Stimulated activated CD4-positive, alpha-beta T cell treated with anti-CD3 and anti-CD28 coated beads, TNF-alpha, amount 100 ng/mL, for 48 hours (primary cell): Measurements from ENCODE around the gene C3.
A peak's percentile ranks its signal among the peaks of the same experiment; 100 is the strongest.

Experiments
- DNase-seq, 3 donors: peaks; one replicate each; pipeline ENCODE4 v3.0.0-alpha.2; 2020; ENCODE audit warnings: low read depth in 3 of 3

C3 gene

GRCh38 chr19:6730941-6731670 is 10.7 kb upstream of the C3 start:
- no peak for DNase-seq

GRCh38 chr19:6730153-6730804 is 9.8 kb upstream of the C3 start:
- peak in 2 of 3 donors; percentile 41 to 67 for DNase-seq

- DNase-seq = no peak
Observed at GRCh38 chr19:6729573-6730152, 9.2 kb upstream of the C3 start.

GRCh38 chr19:6728346-6728745 is 7.9 kb upstream of the C3 start:
- DNase-seq = no peak

GRCh38 chr19:6725513-6726231 is 5.2 kb upstream of the C3 start:
- DNase-seq = no peak

- no peak for DNase-seq
Observed at GRCh38 chr19:6724631-6725492, 4.4 kb upstream of the C3 start.

GRCh38 chr19:6723738-6724137 is 3.3 kb upstream of the C3 start:
- no peak for DNase-seq

GRCh38 chr19:6723108-6723618 is 2.7 kb upstream of the C3 start:
- DNase-seq = no peak

- no peak for DNase-seq
Observed at GRCh38 chr19:6721773-6722172, 1.3 kb upstream of the C3 start.

GRCh38 chr19:6721138-6721474 is 656 bp upstream of the C3 start:
- DNase-seq = no peak

GRCh38 chr19:6719992-6720368 is 470 bp downstream of the C3 start:
- DNase-seq = no peak

- no peak for DNase-seq
Observed at GRCh38 chr19:6719540-6719861, 949 bp downstream of the C3 start.

- DNase-seq = peak in 1 of 3 donors; percentile 24
Observed at GRCh38 chr19:6718741-6719539, 1.5 kb downstream of the C3 start.

- no peak for DNase-seq
Observed at GRCh38 chr19:6718111-6718740, 2.2 kb downstream of the C3 start.

- DNase-seq = no peak
Observed at GRCh38 chr19:6717441-6717971, 2.9 kb downstream of the C3 start.

- DNase-seq = no peak
Observed at GRCh38 chr19:6717036-6717435, 3.4 kb downstream of the C3 start.

GRCh38 chr19:6716610-6716970 is 3.9 kb downstream of the C3 start:
- no peak for DNase-seq

GRCh38 chr19:6714749-6715555 is 5.5 kb downstream of the C3 start:
- no peak for DNase-seq
